Cortex of kidney (tissue), 1 donor: ENCODE measurements around the gene NECAP2.
"Not testable (repeated sequence)": the region's sequence is repeated elsewhere in the genome, so short reads cannot be mapped to it uniquely, and the experiment has no call there.

Experiments used
- DNase-seq: peaks from one replicate; lab custom pipeline; 2025; lab: John Stamatoyannopoulos, UW

Gene NECAP2

GRCh38 chr1:16498573-16499413 lies 58.3 kb downstream of the NECAP2 start:
- no peak for DNase-seq

DNA sequence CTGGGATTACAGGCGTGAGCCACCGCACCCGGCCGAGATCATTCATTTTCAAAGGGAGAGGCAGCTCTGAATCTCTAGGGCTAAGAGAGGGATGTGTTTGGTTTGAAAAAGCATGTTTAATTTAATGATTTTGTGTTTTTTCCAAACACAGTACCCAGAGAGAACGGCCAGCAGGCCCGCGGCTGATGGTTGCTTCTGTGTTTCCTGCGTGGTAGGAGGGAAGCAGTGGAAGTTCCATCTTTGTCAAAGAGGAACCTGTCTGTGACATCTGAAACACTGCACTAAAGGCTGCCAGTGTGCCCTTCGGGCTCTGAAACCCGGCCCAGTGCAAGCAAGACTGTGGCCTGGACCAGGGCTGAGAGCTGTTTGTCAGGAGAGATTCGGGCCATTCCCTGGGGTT lies 59.9 kb downstream of the NECAP2 start:
- not testable (repeated sequence) for DNase-seq

DNA sequence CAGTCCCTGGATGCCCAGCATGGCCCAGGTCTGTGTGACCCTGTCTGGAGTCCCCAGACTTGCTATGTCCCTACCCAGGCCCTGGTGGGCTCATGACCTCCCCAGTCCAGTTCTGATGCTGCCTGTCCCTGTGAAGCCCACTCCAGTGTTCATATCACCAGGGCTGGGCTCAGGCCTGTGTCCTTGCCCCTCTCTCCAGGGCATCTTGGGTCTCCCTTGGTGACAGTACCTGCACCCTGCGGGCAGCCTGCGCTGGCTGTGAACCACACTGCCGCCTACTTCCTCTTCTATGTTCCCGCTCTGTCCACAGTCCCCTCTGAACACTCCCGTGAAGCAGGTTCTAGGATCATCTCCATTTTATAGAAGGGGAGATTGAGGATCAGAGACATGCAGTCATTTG lies 60.5 kb downstream of the NECAP2 start:
- DNase-seq: not testable (repeated sequence)

- not testable (repeated sequence) for DNase-seq
Observed at GRCh38 chr1:16501446-16501845, 60.9 kb downstream of the NECAP2 start.

GRCh38 chr1:16503494-16503893 lies 63.0 kb downstream of the NECAP2 start:
- DNase-seq: no peak

- DNase-seq: not testable (repeated sequence)
Observed at GRCh38 chr1:16505870-16506269, 65.3 kb downstream of the NECAP2 start.

- not testable (repeated sequence) for DNase-seq
Observed at GRCh38 chr1:16506364-16507136, 66.0 kb downstream of the NECAP2 start.

DNA sequence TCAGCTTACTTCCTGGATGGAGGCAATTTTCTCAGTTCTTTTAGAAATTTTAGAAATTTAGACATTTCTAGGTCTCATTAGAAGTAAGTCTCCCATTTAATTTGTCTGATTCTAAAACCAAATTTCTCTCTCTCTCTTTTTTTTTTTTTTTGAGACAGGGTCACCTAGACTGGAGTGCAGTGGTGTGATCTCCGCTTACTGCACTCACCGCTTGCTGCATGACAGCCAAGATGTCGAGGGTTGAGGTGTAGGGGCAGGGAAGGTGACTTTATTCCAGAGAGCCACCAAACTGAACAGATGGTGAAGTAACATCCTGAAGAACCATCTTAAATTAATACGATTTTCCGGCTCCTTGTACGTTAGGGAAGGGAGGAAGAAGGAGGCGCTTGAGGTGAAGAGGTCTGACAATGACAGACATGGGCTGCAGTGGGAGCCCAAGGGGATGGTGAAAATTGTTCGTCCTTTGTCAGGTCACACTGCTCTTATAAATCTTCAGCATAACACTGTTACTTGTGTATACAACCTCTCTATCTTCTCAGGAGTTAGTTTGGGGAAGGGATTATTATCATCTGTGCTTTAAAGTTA lies 68.4 kb downstream of the NECAP2 start:
- not testable (repeated sequence) for DNase-seq
